GM12874 (cell line): ENCODE measurements around the gene FBXO10.

Experiments used
- TF ChIP-seq, protein P1 (sequence below): IDR thresholded peaks from 2 replicates; pipeline ENCODE4 v1.5.1; 2011; ENCODE audit warnings: low read depth, mild to moderate bottlenecking, control low read depth, low read length, moderate library complexity; ENCODE audit not compliant: insufficient read depth

Gene FBXO10

DNA sequence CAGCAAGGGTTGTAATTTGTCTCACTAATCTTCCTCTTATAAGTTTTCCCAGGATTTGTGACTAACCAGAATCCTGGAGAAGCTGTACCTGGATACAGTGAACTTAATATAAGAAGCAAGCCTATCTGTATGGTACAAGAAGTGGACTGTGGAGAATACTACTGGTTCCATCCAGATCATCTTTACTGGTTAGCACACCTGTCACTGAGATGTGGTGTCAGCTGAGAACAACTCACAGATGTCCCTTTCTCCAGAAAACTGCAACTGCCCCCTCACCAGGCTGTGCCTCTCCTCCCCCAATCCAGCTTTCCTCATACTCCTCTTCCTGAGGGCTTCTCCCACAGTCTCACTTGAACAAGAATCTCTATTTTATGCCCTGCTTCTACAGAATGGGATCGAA lies 4.9 kb downstream of the FBXO10 start:
- TF ChIP-seq, protein P1, sequence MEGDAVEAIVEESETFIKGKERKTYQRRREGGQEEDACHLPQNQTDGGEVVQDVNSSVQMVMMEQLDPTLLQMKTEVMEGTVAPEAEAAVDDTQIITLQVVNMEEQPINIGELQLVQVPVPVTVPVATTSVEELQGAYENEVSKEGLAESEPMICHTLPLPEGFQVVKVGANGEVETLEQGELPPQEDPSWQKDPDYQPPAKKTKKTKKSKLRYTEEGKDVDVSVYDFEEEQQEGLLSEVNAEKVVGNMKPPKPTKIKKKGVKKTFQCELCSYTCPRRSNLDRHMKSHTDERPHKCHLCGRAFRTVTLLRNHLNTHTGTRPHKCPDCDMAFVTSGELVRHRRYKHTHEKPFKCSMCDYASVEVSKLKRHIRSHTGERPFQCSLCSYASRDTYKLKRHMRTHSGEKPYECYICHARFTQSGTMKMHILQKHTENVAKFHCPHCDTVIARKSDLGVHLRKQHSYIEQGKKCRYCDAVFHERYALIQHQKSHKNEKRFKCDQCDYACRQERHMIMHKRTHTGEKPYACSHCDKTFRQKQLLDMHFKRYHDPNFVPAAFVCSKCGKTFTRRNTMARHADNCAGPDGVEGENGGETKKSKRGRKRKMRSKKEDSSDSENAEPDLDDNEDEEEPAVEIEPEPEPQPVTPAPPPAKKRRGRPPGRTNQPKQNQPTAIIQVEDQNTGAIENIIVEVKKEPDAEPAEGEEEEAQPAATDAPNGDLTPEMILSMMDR = no peak

DNA sequence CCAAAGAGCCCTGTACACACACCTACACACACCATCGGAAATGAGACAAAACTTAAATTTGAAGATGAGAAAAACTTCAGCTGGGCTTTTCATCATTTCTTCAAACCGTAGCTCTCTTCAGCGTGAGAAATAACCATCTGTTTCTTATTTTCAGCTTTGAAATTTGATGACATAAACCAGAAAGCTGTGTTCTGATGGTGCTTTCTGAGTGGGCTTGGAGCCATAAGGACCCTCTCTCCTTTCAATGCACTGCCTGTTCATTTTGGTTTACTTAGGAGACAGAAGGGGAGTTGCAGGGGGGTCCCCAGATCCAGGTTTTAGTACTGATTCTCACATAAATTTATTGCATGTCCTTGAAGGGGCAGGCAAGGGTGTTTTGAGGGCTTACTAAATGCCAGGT lies 9.5 kb downstream of the FBXO10 start:
- TF ChIP-seq, protein P1 = no peak

DNA sequence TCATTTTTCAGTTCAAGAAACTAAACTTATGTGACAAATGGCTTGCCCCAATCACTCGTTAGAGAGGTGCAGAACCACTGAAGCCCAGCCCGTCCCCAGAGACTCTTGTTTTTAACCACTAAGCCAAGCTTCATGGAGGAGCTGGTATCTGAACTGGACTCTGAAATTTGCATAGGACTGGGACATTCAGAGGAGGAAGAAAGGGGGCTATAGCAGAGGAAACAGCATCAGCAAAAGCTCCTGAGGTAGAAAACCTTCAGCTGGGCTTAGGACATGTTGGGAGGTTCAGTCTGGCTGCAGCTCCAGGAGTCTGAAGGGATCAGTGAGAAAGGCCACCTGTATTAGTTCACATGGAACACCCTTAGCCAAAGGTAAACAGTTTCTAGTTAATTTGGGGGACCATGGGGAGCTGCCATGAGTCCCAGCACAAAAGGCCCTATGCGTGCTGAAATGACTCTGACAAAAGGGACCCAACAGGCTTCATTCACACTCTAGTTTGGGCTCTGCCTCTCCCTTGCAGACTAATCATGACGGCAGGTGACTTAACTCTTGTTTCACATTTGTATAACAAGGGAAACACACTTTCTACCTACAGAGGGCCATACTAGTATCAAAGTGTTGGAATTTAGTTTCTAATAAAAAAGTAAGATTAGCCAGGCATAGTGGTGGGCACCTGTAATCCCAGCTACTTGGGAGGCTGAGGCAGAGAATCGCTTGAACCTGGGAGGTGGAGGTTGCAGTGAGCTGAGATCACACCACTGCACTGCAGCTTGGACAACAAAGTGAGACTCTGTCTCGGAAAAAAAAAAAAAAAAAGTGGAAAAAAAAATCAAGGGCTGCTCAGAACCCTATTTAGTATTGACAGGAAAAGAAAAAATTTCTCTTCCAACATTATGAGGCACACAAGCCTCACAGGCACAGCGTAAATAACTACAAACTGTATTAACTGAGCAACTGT lies 10.2 kb downstream of the FBXO10 start:
- TF ChIP-seq, protein P1 = no peak

DNA sequence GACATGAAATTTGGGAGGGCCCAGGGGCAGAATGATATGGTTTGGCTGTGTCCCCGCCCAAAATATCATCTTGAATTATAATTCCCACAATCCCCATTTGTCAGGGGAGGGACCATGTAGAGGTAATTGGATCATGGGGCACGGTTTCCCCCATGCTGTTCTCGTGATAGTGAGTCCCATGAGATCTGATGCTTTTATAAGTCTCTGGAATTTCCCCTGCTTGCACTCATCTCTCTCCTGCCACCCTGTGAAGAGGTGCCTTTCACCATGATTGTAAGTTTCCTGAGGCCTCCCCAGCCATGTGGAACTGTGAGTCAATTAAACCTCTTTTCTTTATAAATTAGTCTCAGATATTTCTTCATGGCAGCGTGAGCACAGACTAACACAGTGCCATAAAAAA lies 11.3 kb downstream of the FBXO10 start:
- TF ChIP-seq, protein P1 = no peak

DNA sequence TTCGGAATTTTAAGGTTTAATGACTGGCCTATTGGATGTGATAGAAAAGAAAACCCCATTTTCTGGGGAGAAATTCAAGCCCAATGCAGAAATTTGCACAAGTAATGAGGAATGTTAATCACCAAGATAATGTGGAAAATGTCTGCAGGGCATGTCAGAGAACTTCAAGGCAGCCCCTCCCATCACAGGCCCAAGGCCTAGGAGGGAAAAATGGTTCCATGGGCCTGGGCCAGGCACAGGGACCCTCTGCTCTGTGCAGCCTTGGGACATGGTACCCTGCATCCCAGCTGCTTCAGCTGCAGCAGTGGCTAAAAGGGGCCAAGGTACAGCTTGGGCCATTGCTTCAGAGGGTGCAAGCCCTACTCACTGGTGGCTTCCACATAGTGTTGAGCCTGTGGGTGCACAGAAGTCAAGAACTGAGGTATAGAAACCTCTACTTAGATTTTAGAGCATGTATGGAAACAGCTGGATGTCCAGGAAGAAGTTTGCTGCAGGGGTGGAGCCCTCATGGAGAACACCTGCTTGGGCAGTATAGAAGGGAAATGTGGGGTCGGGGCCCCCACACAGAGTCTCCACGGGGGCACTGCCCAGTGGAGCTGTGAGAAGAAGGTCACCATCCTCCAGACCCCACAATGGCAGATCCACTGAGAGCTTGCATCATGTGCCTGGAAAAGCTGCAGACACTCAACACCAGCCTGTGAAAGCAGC lies 12.2 kb downstream of the FBXO10 start:
- TF ChIP-seq, protein P1 = no peak

DNA sequence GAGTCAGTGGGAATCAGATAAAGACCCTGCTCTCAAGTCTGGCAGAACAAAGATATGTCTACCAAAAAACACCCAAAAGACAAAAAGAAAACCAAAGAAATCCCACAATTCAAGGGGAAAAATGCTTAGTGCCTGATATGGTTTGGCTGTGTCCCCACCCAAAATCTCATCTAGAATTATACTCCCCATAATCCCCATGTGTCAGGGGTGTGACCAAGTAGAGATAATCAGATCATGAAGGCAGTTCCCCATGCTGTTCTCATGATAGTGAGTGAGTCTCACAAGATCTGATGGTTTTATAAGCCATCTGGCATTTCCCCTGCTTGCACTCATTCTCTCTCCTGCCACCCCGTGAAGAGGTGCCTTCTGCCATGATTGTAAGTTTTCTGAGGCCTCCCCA lies 13.4 kb downstream of the FBXO10 start:
- TF ChIP-seq, protein P1 = no peak

DNA sequence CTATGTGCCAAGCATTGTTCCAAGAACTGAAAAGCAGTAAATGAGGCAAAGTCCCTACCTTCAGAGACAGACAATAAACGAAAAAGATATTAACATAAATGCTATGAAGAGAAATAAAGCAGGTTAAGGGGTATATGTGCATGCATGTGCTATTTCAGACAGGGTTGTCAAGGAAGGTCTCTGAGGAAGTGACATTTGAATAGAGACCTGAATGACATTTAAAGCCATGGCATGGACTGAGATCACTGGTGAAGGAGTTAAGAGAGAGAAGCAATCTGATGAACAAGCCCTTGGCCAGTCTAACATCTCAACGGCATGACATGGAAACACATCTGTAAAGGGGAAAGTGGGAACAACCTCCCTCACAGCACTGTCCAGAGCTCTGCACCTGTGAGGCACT lies 14.5 kb downstream of the FBXO10 start:
- TF ChIP-seq, protein P1 = no peak
